GM18508 (cell line): Measurements from ENCODE around the gene CYSRT1.

Experiments used
- ATAC-seq: cut with Tn5 transposase; IDR thresholded peaks from one replicate; pipeline ENCODE4 v1.9.1; 2021; ENCODE audit warnings: moderate number of reproducible peaks; ENCODE audit not compliant: insufficient read depth, unreplicated experiment

CYSRT1 gene

GRCh38 chr9:137189297-137190295, 35.4 kb upstream of the CYSRT1 start:
- no peak for ATAC-seq

GRCh38 chr9:137190315-137190856, 34.6 kb upstream of the CYSRT1 start:
- no peak for ATAC-seq

- ATAC-seq: no peak
Measured at GRCh38 chr9:137191245-137191644, 33.7 kb upstream of the CYSRT1 start.

GRCh38 chr9:137191691-137192447, 33.1 kb upstream of the CYSRT1 start:
- ATAC-seq: no peak

- ATAC-seq: no peak
Measured at GRCh38 chr9:137192448-137192780, 32.6 kb upstream of the CYSRT1 start.

GRCh38 chr9:137192859-137193258, 32.1 kb upstream of the CYSRT1 start:
- ATAC-seq: no peak

- no peak for ATAC-seq
Measured at GRCh38 chr9:137193771-137194170, 31.2 kb upstream of the CYSRT1 start.

GRCh38 chr9:137194388-137194787, 30.6 kb upstream of the CYSRT1 start:
- ATAC-seq: no peak

GRCh38 chr9:137194909-137195308, 30.1 kb upstream of the CYSRT1 start:
- no peak for ATAC-seq

GRCh38 chr9:137195525-137196220, 29.3 kb upstream of the CYSRT1 start:
- no peak for ATAC-seq

GRCh38 chr9:137198051-137198901, 26.7 kb upstream of the CYSRT1 start:
- no peak for ATAC-seq

GRCh38 chr9:137198902-137199283, 26.1 kb upstream of the CYSRT1 start:
- ATAC-seq: no peak

GRCh38 chr9:137199411-137200121, 25.4 kb upstream of the CYSRT1 start:
- ATAC-seq: no peak

GRCh38 chr9:137200311-137201204, 24.4 kb upstream of the CYSRT1 start, which contains the start of gene TPRN:
Gene TPRN, minus strand, starts transcription at chr9:137200741. Its CDS starts 30 bp downstream, at chr9:137200711.
- peak; percentile 69 for ATAC-seq

GRCh38 chr9:137201205-137201868, 23.6 kb upstream of the CYSRT1 start:
- ATAC-seq: no peak

GRCh38 chr9:137202966-137203365, 22.0 kb upstream of the CYSRT1 start:
- ATAC-seq: no peak

GRCh38 chr9:137204731-137205125, 20.2 kb upstream of the CYSRT1 start:
- ATAC-seq: no peak
